ENCODE measurements around the gene PAQR9.

PAQR9 gene

GRCh38 chr3:142935963-142936362 is 27.5 kb downstream of the PAQR9 start:
- DNase-seq (ENCODE audit: low read depth), result no peak
- no peak for TF ChIP-seq CTCF (IDR thresholded peaks at IDR 0.05; ENCODE audit: low read length, missing control alignments)

GRCh38 chr3:142934887-142935269 is 28.6 kb downstream of the PAQR9 start:
- no peak for DNase-seq (ENCODE audit: low read depth)
- no peak for TF ChIP-seq CTCF (IDR thresholded peaks at IDR 0.05; ENCODE audit: low read length, missing control alignments)
- H3K4me3 ChIP-seq (replicated peaks; ENCODE audit: low read depth, low read length), result no peak overlapping the region

More at GRCh38 chr3:142935963-142936362, 27.5 kb downstream of the PAQR9 start:
- H3K4me3 ChIP-seq (replicated peaks; ENCODE audit: low read depth, low read length), result no peak overlapping the region

GRCh38 chr3:142934128-142934886 is 29.2 kb downstream of the PAQR9 start:
- DNase-seq (ENCODE audit: low read depth), result no peak
- H3K4me3 ChIP-seq (replicated peaks; ENCODE audit: low read depth, low read length), result no peak overlapping the region
- no peak for TF ChIP-seq CTCF (IDR thresholded peaks at IDR 0.05; ENCODE audit: low read length, missing control alignments)

DNA sequence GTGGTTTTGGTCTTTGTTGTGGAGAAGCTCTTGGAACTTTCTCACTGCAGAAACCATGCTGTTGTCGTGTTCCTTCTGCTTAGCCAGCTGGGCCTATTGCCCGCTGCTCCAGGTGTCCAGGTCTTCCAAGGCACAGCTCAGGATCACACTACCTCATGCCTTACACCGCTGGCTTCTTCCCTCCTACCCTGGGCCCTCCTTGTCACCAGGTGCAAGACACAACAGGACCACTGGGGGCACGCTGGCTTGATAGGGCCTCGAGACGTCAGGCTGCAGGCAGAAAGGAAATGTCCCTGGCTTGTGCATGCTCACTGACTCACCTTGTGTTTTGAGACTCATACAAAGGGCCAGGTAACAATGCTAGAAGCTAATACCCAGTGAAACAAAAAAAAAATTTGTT is 32.3 kb downstream of the PAQR9 start:
- peak; percentile 17 for TF ChIP-seq CTCF (IDR thresholded peaks at IDR 0.05; ENCODE audit: low read length, missing control alignments)
- DNase-seq (ENCODE audit: low read depth), result no peak

DNA sequence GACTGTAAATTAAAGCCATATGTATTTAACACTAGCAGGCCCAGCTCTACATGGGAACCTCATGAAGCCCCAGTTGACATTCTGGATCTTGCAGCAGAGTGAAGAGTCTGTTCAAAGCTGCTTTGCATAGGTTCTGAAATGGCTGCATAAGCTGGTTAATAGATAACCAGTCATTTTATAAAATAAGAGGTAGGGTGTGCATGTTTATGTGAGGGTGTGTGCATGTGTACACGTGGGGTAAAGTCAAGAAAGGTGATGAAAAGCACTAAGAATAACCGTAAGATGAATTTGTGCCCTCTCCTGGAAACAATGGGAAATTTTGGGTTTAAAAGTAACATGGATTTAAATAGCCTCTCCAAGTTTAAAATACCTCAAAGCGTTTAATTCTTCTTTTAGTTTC is 33.0 kb downstream of the PAQR9 start:
- TF ChIP-seq CTCF (IDR thresholded peaks at IDR 0.05; ENCODE audit: low read length, missing control alignments), result no peak
- H3K4me3 ChIP-seq (replicated peaks; ENCODE audit: low read depth, low read length), result no peak overlapping the region
- DNase-seq (ENCODE audit: low read depth), result peak; percentile 14

More for the DNA sequence above, 32.3 kb downstream of the PAQR9 start:
- H3K4me3 ChIP-seq (replicated peaks; ENCODE audit: low read depth, low read length), result no peak overlapping the region

- no peak for TF ChIP-seq CTCF (IDR thresholded peaks at IDR 0.05; ENCODE audit: low read length, missing control alignments)
- DNase-seq (ENCODE audit: low read depth), result no peak
These were observed 33.6 kb downstream of the PAQR9 start for GRCh38 chr3:142929890-142930289.

DNA sequence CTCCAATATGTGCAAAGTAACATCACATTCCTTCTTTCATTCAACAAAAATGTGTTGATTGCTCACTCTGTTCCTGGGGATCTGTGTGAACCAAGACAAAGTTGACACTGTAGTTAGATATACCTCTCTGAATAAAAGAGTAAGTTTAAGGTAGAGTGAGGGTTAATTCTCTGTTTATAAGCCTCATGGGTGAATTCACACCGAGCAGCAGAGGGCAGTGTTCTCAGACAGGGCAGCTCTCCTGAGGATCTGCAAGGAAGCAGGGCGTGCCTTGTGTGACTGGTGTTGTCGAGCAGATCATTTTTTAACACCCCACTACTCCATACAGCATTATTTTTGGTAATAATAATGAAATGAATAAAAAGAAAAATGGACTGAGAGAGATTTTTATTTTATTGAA is 34.4 kb downstream of the PAQR9 start:
- DNase-seq (ENCODE audit: low read depth), result peak; percentile 59
- no peak overlapping the region for H3K4me3 ChIP-seq (replicated peaks; ENCODE audit: low read depth, low read length)
- peak; percentile 62 for TF ChIP-seq CTCF (IDR thresholded peaks at IDR 0.05; ENCODE audit: low read length, missing control alignments)

More at GRCh38 chr3:142929890-142930289, 33.6 kb downstream of the PAQR9 start:
- H3K4me3 ChIP-seq (replicated peaks; ENCODE audit: low read depth, low read length), result no peak overlapping the region
